Activated CD8-positive, alpha-beta memory T cell treated with anti-CD3 and anti-CD28 coated beads, Interleukin-2, amount 50 U/mL, for 4 hours (primary cell): ENCODE measurements around the gene NCAPD2.
"Not testable (repeated sequence)": the region's sequence is repeated elsewhere in the genome, so short reads cannot be mapped to it uniquely, and the experiment has no call there.

Experiments used
- DNase-seq: peaks from one replicate; pipeline ENCODE4 v3.0.0-alpha.2; 2020

The NCAPD2 gene

GRCh38 chr12:6463858-6464257 is 30.0 kb upstream of the NCAPD2 start:
- no peak for DNase-seq

DNA sequence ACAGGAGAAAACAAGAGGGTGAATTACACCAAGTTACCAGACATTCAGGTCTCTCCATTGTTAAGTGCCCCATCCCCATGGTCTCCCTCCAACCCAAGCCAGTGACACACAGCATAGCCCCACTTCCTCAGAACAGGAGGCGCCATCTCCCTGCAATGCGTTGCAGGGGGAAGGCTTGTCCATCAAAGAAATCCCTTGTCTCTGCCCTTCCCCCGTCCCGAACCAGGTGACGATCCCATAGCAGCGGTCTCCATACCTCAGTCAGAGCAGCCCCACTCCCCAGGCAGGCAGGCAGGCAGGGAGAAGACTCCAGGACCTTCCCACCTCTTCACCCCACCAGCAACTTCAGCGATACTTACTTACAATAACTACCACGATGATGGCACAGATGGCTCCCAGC is 29.4 kb upstream of the NCAPD2 start:
- DNase-seq: no peak

- DNase-seq: no peak
Observed at GRCh38 chr12:6465467-6466183, 28.3 kb upstream of the NCAPD2 start.

- DNase-seq: no peak
Observed at GRCh38 chr12:6466184-6466573, 27.7 kb upstream of the NCAPD2 start.

DNA sequence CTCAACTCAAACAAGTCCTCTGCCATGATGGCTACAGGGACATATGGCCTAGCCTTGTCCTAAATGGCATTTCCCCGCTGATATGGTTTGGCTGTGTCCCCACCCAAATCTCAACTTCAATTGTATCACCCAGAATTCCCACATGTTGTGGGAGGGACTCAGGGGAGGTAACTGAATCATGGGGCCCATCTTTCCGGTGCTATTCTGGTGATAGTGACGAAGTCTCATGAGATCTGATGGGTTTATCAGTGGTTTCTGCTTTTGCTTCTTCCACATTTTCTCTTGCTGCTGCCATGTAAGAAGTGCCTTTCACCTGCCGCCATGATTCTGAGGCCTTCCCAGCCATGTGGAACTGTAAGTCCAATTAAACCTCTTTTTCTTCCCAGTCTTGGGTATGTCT is 27.2 kb upstream of the NCAPD2 start:
- not testable (repeated sequence) for DNase-seq

DNA sequence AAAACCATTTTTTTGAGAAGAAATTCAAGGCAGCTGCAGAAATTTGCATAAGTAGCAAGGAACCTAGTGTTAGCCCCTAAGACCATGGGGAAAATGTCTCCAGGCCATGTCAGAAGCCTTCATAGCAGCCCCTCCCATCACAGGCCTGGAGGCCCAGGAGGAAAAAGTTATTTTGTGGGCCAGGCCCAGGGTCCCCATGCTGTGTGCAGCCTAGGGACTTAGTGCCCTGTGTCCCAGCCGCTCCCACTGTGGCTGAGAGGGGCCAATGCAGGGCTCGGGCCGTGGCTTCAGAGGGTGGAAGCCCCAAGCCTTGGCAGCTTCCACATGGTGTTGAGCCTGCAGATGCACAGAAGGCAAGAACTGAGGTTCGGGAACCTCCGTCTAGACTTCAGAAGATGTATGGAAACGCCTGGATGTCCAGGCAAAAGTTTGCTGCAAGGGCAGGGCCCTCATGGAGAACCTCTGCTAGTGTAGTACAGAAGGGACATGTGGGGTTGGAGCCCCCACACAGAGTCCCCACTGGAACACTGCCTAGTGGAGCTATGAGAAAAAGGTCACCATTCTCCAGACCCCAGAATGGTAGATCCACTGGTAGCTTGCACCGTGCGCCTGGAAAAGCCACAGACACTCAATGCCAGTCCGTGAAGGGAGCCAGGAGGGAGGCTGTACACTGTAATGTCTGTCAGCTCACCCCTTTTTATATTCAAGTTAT is 26.2 kb upstream of the NCAPD2 start:
- DNase-seq: not testable (repeated sequence)

- DNase-seq: no peak
Observed at GRCh38 chr12:6468283-6468575, 25.7 kb upstream of the NCAPD2 start.

GRCh38 chr12:6469092-6469491 is 24.8 kb upstream of the NCAPD2 start:
- DNase-seq: no peak

DNA sequence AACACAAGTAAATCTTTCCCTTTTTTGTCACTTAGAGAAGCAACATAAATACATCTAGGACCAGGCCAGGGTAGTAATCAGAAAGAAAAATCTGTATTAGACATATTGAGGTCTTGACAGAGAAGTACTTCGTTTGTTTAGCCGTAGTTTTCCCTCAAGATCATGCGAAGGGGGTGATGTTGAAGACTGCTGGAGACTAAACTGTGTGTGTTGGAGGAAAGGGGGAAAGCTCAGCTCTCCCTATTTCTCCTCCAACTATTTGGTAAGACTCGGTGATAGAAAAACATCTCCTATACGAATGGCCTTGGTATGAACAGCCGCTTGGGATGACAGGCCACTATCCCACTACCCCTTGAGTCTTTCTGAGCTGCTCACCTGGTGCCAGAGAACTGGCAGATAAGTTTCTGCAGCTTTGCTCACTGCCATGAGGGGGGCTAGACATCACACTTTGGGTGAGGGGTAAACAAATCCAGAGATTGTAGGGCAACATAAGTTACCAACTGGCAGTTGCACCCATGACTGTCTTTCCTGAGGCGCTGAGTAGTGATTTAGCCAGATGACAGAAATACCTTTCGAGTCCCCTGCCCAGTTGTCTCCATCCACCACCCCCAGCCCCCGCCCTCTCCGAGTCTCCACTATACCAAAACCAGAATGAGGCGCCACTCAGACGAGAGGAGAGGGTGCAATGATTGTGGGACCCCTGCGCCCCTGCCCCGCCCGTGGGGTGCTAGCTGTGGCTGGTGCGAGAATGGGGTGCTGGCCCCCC is 24.1 kb upstream of the NCAPD2 start:
- no peak for DNase-seq

- peak; percentile 96 for DNase-seq
Observed at GRCh38 chr12:6470375-6471163, 23.3 kb upstream of the NCAPD2 start, which contains the start of gene VAMP1. Gene VAMP1, minus strand, starts transcription at chr12:6470677. Its CDS starts 146 bp downstream, at chr12:6470531.

DNA sequence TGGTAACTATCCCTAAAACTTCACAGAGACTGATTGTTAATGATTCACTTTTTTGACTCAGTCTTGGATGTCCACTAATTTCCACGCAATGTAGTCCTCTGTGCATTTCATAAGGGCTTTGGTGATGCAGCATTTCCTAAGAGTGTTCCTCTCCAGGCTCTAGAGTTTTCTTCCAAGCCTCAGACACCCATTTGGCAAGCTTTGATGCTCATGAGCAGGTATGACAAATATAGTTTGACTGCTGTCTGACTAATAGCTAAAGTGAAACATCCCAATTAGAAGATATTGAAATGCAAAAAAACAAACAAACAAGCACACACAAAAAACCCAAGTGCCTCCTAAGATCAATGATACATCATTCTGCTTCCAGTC is 21.9 kb upstream of the NCAPD2 start:
- no peak for DNase-seq

DNA sequence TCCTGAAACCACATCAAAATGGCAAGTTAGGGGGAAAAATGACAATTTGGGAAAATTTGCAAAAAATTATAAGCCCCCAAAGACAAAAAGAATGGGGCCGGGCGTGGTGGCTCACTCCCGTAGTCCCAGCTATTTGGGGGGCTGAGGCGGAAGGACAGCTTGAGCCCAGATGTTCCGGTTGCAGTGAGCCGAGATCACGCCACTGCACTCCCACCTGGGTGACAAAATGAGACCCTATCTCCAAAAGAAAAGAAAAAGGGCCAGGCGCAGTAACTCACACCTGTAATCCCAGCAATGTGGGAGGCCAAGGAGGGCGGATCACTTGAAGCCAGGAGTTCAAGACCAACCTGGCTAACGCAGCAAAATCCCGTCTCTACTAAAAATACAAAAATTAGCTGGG is 21.4 kb upstream of the NCAPD2 start:
- DNase-seq: no peak

- not testable (repeated sequence) for DNase-seq
Observed at GRCh38 chr12:6475233-6475975, 18.5 kb upstream of the NCAPD2 start.

DNA sequence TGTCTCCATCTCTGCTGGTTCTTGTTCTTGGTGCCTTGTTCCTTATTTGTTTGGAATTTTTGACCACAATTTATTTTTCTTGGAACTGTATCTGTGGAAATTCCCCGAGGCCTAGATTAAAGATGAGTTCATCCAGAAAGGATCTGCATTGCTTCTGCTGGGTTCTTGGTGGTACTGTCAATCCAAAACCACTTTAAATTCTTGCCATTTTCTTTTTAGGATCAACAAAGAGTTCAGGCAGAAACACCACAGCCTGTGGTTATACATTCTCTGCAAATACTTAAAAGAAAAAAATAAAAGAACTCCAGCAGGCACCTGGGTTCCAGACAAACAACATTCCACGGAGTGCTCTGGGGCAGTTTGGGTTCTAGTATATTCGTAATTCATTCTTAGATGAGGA is 17.4 kb upstream of the NCAPD2 start:
- no peak for DNase-seq

GRCh38 chr12:6477601-6478377 is 16.1 kb upstream of the NCAPD2 start:
- not testable (repeated sequence) for DNase-seq

DNA sequence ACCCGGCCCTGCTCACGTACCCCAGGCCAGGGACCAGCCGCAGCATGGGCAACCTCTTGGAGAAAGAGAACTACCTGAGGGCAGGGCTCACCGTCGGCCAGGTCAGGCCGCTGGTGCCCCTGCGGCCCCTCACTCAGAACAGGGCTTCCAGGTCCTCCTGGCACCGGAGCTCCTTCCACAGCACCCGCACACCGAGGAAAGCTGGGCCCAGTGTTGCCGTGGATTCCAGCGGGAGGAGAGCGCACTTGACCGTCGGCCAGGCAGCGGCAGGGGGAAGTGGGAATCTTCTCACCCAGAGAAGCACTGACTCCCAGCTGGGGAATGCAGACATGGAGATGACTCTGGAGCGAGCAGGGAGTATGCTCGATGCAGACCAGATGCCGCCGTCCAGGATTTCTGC is 15.5 kb upstream of the NCAPD2 start:
- DNase-seq: no peak

- no peak for DNase-seq
Observed at GRCh38 chr12:6488240-6488639, 5.7 kb upstream of the NCAPD2 start.

GRCh38 chr12:6489449-6489848 is 4.5 kb upstream of the NCAPD2 start:
- DNase-seq: no peak

- DNase-seq: not testable (repeated sequence)
Observed at GRCh38 chr12:6490673-6491072, 3.2 kb upstream of the NCAPD2 start.

DNA sequence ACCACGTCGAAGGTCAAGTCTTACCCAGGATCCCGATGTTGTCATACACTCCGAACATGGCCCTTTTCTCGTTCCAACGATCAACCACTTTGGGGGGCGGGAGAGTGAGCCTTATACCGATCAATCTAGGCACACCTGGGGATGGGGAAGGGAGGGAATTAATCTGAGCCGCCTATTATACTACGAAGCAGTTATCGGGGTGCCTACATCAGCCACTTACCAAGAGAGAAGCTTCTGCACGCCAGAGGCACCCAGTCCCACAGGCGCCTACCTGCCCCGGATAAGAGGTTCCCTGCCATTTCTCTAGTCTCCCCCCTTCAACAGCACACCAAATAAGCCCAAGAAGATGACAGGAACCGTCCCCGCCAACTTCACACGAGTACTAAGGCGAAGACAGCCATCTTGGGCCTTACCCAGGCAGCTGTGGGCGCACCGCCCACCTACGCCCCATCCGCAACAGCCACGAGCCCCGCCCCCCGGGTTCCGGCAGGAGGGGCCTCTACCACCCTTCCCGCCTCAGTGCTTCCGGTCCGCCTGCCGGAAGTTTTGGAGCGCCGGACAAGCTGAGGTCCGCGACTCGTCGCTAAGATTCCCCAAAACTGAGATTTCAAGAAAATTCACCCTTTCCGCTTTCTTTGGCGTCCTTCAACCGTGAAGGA is 935 bp upstream of the NCAPD2 start, which contains the start of gene MRPL51:
MRPL51 (minus strand) TSS at position 425 of the 659 bp plus-strand sequence; CDS start at position 299, 126 bp downstream.
- peak; percentile 96 for DNase-seq

DNA sequence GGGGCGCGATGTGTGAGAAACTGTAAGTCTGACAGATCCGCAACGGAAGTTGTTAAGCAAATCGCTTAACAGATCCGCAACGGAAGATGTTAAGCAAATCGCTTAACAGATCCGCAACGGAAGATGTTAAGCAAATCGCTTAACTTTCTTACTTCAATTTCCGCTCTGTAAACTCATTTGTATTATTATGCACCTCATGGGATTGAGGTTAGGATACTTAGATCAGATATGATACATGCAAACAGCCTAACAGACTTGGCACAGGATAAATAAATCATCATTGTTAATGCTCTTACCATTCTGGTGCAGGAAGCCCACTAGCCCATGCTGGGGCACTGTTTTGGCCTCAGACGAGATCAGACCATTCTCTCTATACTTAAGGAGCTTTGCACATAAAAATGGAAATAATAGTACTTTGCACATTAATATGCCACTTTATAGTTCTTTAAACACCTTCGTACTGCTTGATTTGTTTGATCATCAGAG is 399 bp downstream of the NCAPD2 start:
- no peak for DNase-seq
